Adrenal gland (tissue), 12 donors: ENCODE measurements around the gene KLF16. TPM values are rescaled to one million over a fixed set of nuclear protein-coding genes. Genes with fewer than 3 reads are reported as not detected.
"Not testable (repeated sequence)": the region's sequence is repeated elsewhere in the genome, so short reads cannot be mapped to it uniquely, and the experiment has no call there.

Experiments
- DNase-seq, 7 donors: peaks; one replicate each; pipeline ENCODE4 v3.0.0-alpha.2; 2019 to 2020
- H3K27ac ChIP-seq, 5 donors: fragments of 200-600 bp; sonication (generic) in 4 of 5; 1 replicate in 3 of 5; 2 replicates in 2 of 5; pipeline versions ENCODE4 v1.5.1 to v1.8.0; 2016 to 2020; ENCODE audit warnings: mild to moderate bottlenecking in 1 of 5
- H3K27me3 ChIP-seq: fragments of 200-600 bp; 2 replicates; pipeline ENCODE4 v1.8.0; 2021
- H3K36me3 ChIP-seq, 2 donors: fragments of 200-600 bp; replicated peaks in 1 of 2; 1 replicate in 1 of 2; 2 replicates in 1 of 2; pipeline versions ENCODE4 v1.5.1 to v1.8.0; 2018 to 2022
- H3K4me1 ChIP-seq, 2 donors: fragments of 200-600 bp; replicated peaks in 1 of 2; 1 replicate in 1 of 2; 2 replicates in 1 of 2; pipeline versions ENCODE4 v1.5.1 to v1.8.0; 2018 to 2021
- H3K4me3 ChIP-seq, 4 donors: fragments of 200-600 bp; sonication (generic) in 3 of 4; one replicate each; pipeline ENCODE4 v1.5.1; 2016 to 2018
- H3K9me3 ChIP-seq, 3 donors: fragments of 200-600 bp; sonication (generic) in 1 of 3; replicated peaks in 1 of 3; 1 replicate in 2 of 3; 2 replicates in 1 of 3; pipeline versions ENCODE4 v1.5.1 to v1.8.0; 2016 to 2021
- CTCF ChIP-seq, 6 experiments: fragments of 450-650 bp in 4 of 6; fragments of 200-600 bp in 2 of 6; sonication (generic) in 1 of 6; IDR thresholded peaks; 1 replicate in 5 of 6; 2 replicates in 1 of 6; pipeline versions ENCODE4 v1.5.1 to v1.8.0; 2016 to 2021; ENCODE audit warnings: antibody characterized with exemption in 6 of 6, mild to moderate bottlenecking in 2 of 6, moderate library complexity in 1 of 6
- POLR2A ChIP-seq, 2 donors: fragments of 450-650 bp; IDR thresholded peaks; one replicate each; pipeline ENCODE4 v1.6.1; 2017; ENCODE audit warnings: antibody characterized with exemption in 2 of 2, mild to moderate bottlenecking in 2 of 2, moderate library complexity in 1 of 2
- WGBS, 4 donors: extraction: QIAGEN DNeasy Blood & Tissue Kit in 2 of 4; methylation state at CpG; one replicate each; pipeline versions ENCODE4 v1.1.5 to v1.1.7; 2013 to 2017; 5-methylcytosine and 5-hydroxymethylcytosine counted together
- intact Hi-C, 2 donors: fragments of 100-400 bp; cut with DNase I; formaldehyde crosslinking; loops; one replicate each; pipeline versions ENCODE4 v1.14.1 to v1.15.0; 2022 to 2023
- polyA plus RNA-seq, 3 donors: library from polyadenylated mRNA; stranded (reverse); fragments of 200-250 nt in 2 of 3; fragments of 350-450 nt in 1 of 3; fragmentation: Illumina TruSeq in 1 of 3; extraction: RNeasy Lipid Tissue Mini Kit (QIAGEN cat#74804) in 1 of 3; gene quantifications; one replicate each; pipeline ENCODE4 v1.2.3, GENCODE V29; 2013 to 2014
- total RNA-seq, 9 donors: library from RNA; depleted of rRNA in 4 of 9; stranded (reverse); fragments of >200 nt in 4 of 9; fragments of 120-200 nt in 1 of 9; fragmentation: NEBNext Ultra II Directional in 1 of 9; extraction: Animal tissue kit (Norgen Biotek cat#: 25700) in 1 of 9; gene quantifications; one replicate each; pipeline versions ENCODE4 v1.1.0 to v1.2.4, GENCODE V29; 2013 to 2023
- donor health status: healthy with polysubstance abuse.
- donor health status: Bipolar disorder and iron deficiency.
- donor health status: DM: yes; HTN: yes; CAD: no.
- donor health status: DM: no; HTN: no; CAD: no.
- donor health status: DM: no; HTN: no; CAD: no.
- donor health status: DM: yes; HTN: yes; CAD: no.

KLF16 gene
- total and polyA plus RNA-seq, 12 donors: 2.0 to 28.1 (median 13.9) TPM

- H3K9me3 ChIP-seq: no peaks in the 10 kb centered on the region
- intact Hi-C loops: no loop called here
- H3K4me1 ChIP-seq: peaks cover 45 to 48% of the 10 kb centered on the region in 2 donors
Measured at GRCh38 chr19:1875646-1876495, 12.5 kb upstream of the KLF16 start.

DNA sequence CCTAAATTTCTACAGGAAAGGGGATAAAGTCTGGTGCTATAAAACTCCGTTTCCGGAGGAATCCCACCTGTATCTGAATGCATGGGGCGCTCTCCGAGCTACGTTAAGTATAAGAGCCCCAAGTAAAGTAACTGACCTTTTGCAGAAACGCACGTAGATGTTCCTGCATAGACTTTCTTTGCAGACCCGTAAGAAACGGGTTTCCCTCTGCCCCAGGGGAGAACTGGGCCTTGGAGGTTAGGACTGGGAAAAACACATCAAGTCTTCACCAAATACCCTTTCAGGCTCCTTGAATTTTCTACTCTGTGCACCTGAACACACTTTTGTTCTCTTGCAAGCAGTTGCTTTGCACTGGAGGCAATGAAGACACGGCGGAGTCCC is 11.9 kb upstream of the KLF16 start:
- H3K36me3 ChIP-seq, H3K9me3 ChIP-seq, DNase-seq, intact Hi-C loops, H3K27me3 ChIP-seq: not testable (repeated sequence)
- peaks cover 46 to 52% of the 10 kb centered on the region in 2 donors for H3K4me1 ChIP-seq
- WGBS, 4 donors: 0 to 3% (median 2%) methylated on average over 9 to 11 of the region's 11 CpGs
- H3K27ac ChIP-seq: peak overlapping the region; percentile 87 to 99 (median 97)
- peak overlapping the region in 3 of 4 donors; percentile 83 to 95 (median 94) for H3K4me3 ChIP-seq

More at GRCh38 chr19:1875646-1876495, 12.5 kb upstream of the KLF16 start:
- H3K36me3 ChIP-seq: peaks cover 0 to 9% of the 10 kb centered on the region in 2 donors
- 0 to 7% (median 1%) methylated on average over 3 to 87 of the region's 87 CpGs for WGBS, 4 donors
- peak; percentile 90 to 96 (median 93) for DNase-seq
- H3K4me3 ChIP-seq: peak overlapping the region in 3 of 4 donors; percentile 83 to 95 (median 94)
- TF ChIP-seq POLR2A (IDR thresholded peaks at IDR 0.05) (peak; percentile 91 to 98), CTCF (IDR thresholded peaks at IDR 0.05) (no peak)
- no peaks in the 10 kb centered on the region for H3K27me3 ChIP-seq
- H3K27ac ChIP-seq: peak overlapping the region; percentile 87 to 99 (median 97)

DNA sequence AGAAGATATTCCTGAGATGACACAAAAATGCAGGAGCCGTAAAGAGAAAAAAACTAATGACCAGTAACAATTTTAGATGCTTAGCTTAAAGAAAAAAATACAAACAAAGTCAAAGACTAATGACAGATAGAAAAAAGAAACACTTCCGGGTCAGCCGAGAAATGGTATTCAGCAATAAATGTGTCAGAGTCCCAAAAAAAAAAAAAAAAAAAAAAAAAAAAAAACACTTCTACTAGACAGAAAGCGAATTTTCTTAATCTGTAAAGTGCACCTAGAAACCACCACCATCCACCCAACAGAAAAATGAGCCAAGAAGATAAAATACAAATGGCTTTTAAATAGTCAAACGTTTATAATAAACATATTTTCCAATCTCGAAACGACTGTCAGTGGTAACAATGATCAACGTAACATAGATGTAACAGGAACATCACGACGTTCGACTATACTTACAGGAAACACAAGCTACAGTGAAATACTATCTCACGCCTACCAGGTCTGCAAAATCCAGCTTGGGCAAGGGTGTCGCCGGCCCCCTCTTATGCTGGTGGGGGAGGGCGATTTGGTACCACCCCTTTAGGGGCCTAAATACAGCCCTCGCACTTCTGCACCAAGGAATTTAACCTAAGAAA is 11.3 kb upstream of the KLF16 start:
- peak overlapping the region; percentile 87 to 99 (median 97) for H3K27ac ChIP-seq
- TF ChIP-seq POLR2A (IDR thresholded peaks at IDR 0.05) (peak in 1 of 2 donors; percentile 11), CTCF (IDR thresholded peaks at IDR 0.05) (no peak)
- H3K4me3 ChIP-seq: peak overlapping the region in 3 of 4 donors; percentile 83 to 95 (median 94)
- no peaks in the 10 kb centered on the region for H3K9me3 ChIP-seq
- no peaks in the 10 kb centered on the region for H3K36me3 ChIP-seq
- 5 to 10% (median 8%) methylated on average over 16 of the region's 16 CpGs for WGBS, 4 donors
- H3K4me1 ChIP-seq: peaks cover 46 to 52% of the 10 kb centered on the region in 2 donors
- peak in 1 of 7 donors; percentile 23 for DNase-seq
- intact Hi-C loops: no loop called here
- H3K27me3 ChIP-seq: no peaks in the 10 kb centered on the region

DNA sequence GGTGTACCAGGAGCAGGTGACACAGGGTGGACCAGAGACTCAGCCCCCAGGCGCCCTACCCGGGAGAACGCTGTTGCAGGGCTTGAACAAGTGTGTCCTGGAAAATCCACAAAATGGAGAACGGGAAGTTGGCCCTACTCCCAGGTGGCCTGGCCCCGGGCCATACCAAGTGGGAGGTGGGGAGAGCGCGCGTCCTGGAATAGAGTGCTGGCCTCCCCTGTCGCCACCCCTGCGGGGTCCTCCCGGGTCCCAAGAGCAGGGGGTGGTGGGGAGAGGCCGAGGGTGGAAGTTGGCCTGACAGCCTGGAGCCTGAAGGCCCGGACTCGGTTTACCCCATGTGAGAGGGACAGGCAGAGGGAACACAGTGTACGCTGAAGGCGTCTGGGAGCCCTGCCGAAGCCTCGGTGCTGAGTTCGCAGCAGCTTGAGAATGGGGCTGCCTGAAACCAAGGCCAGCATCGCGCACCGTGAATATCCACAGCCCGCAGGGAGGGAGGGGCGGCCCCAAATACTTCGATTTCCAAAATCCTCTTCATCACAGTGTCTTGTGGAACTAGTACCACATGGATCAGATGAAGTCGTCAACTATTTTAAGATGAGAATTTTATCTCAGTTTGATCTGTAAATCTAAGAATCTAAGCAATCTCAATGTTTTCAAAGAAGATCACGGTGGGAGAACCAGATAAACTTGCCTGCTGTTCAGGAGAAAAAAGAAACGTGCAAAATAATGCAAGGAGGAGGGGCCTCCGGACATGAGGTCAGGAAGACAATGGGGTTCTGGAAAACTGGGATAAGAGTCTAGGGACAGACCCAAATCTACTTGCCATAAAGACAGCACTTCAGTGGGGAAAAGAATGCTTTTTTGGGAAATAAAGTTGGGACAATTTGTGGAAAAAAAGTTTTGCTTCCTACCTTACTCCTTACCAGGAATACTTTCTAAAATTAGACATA is 10.4 kb upstream of the KLF16 start:
- no peaks in the 10 kb centered on the region for H3K27me3 ChIP-seq
- no peaks in the 10 kb centered on the region for H3K36me3 ChIP-seq
- DNase-seq: peak in 6 of 7 donors; percentile 70 to 85 (median 73)
- H3K9me3 ChIP-seq: no peaks in the 10 kb centered on the region
- H3K4me3 ChIP-seq: peak overlapping the region in 2 of 4 donors; percentile 5 to 83
- WGBS, 4 donors: 20 to 41% (median 32%) methylated on average over 9 to 29 of the region's 29 CpGs
- TF ChIP-seq CTCF (IDR thresholded peaks at IDR 0.05): no peak
- TF ChIP-seq POLR2A (IDR thresholded peaks at IDR 0.05): peak in 1 of 2 donors; percentile 49
- intact Hi-C loops: no loop called here
- H3K4me1 ChIP-seq: peaks cover 46 to 52% of the 10 kb centered on the region in 2 donors
- H3K27ac ChIP-seq: peak overlapping the region; percentile 78 to 99 (median 95)
